ENCODE measurements around the gene CENPC. TPM values are rescaled to one million over a fixed set of nuclear protein-coding genes. Genes with fewer than 3 reads are reported as not detected.

Gene CENPC
- total and polyA plus RNA-seq, 2 experiments from 2014 or later = 21.6 to 24.5 TPM

GRCh38 chr4:67558493-67558892, 13.2 kb upstream of the CENPC start, which contains the start of gene STAP1:
TSS of gene STAP1 (plus strand) at chr4:67558727. CDS start at chr4:67558810, 83 bp downstream.
- Histone ChIP-seq H3K4me3 (no peak within 1 kb of the TSS), H2AFZ (no peak within 1 kb of the TSS), H3K4me2 (no peak within 1 kb of the TSS), H3K9me2 (ENCODE audit: insufficient read depth) (no peaks in the 10 kb centered on the region), H3F3A (replicated peaks; ENCODE audit: low read depth) (no peaks in the 10 kb centered on the region), H3K79me2 (replicated peaks; ENCODE audit: insufficient read depth) (no peaks in the 10 kb centered on the region), H4K20me1 (replicated peaks; ENCODE audit: insufficient read depth) (no peaks in the 10 kb centered on the region), H3K27me3 (ENCODE audit: insufficient read depth) (no peaks in the 10 kb centered on the region), H3K27ac (ENCODE audit: low read depth) (no peak within 1 kb of the TSS), H3K36me3 (ENCODE audit: insufficient read depth) (no peaks in the 10 kb centered on the region), H3K4me1 (ENCODE audit: insufficient read depth) (no peaks in the 10 kb centered on the region; the same call in 1 of the 2 replicates)
- TF ChIP-seq CTCF (conservative IDR thresholded peaks at IDR 0.05; ENCODE audit: low read depth in 2 of 2) (no peak), NANOG (IDR thresholded peaks at IDR 0.05; ENCODE audit: borderline replicate concordance) (no peak), ZNF114 (CRISPR knock-in tag; IDR thresholded peaks at IDR 0.05) (no peak), REST (IDR thresholded peaks at IDR 0.05; ENCODE audit: unreplicated experiment) (no peak), POLR2AphosphoS5 (IDR thresholded peaks at IDR 0.05; ENCODE audit: low read depth) (no peak), ZNF331 (CRISPR knock-in tag; IDR thresholded peaks at IDR 0.05; ENCODE audit: low read depth) (no peak), EZH2phosphoT487 (IDR thresholded peaks at IDR 0.05; ENCODE audit: unreplicated experiment) (no peak), JUNB (IDR thresholded peaks at IDR 0.05; ENCODE audit: unreplicated experiment) (no peak), CREB1 (CRISPR knock-in tag; IDR thresholded peaks at IDR 0.05; ENCODE audit: low read depth) (no peak), EZH2 (IDR thresholded peaks at IDR 0.05; ENCODE audit: low read depth, unreplicated experiment) (no peak), STAT1 (IDR thresholded peaks at IDR 0.05; ENCODE audit: unreplicated experiment) (no peak)
- TF ChIP-seq, protein P1, sequence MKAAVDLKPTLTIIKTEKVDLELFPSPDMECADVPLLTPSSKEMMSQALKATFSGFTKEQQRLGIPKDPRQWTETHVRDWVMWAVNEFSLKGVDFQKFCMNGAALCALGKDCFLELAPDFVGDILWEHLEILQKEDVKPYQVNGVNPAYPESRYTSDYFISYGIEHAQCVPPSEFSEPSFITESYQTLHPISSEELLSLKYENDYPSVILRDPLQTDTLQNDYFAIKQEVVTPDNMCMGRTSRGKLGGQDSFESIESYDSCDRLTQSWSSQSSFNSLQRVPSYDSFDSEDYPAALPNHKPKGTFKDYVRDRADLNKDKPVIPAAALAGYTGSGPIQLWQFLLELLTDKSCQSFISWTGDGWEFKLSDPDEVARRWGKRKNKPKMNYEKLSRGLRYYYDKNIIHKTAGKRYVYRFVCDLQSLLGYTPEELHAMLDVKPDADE (IDR thresholded peaks at IDR 0.05) = no peak
- TF ChIP-seq, protein P2, sequence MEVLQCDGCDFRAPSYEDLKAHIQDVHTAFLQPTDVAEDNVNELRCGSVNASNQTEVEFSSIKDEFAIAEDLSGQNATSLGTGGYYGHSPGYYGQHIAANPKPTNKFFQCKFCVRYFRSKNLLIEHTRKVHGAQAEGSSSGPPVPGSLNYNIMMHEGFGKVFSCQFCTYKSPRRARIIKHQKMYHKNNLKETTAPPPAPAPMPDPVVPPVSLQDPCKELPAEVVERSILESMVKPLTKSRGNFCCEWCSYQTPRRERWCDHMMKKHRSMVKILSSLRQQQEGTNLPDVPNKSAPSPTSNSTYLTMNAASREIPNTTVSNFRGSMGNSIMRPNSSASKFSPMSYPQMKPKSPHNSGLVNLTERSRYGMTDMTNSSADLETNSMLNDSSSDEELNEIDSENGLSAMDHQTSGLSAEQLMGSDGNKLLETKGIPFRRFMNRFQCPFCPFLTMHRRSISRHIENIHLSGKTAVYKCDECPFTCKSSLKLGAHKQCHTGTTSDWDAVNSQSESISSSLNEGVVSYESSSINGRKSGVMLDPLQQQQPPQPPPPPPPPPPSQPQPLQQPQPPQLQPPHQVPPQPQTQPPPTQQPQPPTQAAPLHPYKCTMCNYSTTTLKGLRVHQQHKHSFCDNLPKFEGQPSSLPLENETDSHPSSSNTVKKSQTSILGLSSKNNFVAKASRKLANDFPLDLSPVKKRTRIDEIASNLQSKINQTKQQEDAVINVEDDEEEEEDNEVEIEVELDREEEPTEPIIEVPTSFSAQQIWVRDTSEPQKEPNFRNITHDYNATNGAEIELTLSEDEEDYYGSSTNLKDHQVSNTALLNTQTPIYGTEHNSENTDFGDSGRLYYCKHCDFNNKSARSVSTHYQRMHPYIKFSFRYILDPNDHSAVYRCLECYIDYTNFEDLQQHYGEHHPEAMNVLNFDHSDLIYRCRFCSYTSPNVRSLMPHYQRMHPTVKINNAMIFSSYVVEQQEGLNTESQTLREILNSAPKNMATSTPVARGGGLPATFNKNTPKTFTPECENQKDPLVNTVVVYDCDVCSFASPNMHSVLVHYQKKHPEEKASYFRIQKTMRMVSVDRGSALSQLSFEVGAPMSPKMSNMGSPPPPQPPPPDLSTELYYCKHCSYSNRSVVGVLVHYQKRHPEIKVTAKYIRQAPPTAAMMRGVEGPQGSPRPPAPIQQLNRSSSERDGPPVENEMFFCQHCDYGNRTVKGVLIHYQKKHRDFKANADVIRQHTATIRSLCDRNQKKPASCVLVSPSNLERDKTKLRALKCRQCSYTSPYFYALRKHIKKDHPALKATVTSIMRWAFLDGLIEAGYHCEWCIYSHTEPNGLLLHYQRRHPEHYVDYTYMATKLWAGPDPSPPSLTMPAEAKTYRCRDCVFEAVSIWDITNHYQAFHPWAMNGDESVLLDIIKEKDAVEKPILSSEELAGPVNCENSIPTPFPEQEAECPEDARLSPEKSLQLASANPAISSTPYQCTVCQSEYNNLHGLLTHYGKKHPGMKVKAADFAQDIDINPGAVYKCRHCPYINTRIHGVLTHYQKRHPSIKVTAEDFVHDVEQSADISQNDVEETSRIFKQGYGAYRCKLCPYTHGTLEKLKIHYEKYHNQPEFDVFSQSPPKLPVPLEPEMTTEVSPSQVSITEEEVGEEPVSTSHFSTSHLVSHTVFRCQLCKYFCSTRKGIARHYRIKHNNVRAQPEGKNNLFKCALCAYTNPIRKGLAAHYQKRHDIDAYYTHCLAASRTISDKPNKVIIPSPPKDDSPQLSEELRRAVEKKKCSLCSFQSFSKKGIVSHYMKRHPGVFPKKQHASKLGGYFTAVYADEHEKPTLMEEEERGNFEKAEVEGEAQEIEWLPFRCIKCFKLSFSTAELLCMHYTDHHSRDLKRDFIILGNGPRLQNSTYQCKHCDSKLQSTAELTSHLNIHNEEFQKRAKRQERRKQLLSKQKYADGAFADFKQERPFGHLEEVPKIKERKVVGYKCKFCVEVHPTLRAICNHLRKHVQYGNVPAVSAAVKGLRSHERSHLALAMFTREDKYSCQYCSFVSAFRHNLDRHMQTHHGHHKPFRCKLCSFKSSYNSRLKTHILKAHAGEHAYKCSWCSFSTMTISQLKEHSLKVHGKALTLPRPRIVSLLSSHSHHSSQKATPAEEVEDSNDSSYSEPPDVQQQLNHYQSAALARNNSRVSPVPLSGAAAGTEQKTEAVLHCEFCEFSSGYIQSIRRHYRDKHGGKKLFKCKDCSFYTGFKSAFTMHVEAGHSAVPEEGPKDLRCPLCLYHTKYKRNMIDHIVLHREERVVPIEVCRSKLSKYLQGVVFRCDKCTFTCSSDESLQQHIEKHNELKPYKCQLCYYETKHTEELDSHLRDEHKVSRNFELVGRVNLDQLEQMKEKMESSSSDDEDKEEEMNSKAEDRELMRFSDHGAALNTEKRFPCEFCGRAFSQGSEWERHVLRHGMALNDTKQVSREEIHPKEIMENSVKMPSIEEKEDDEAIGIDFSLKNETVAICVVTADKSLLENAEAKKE (CRISPR knock-in tag; IDR thresholded peaks at IDR 0.05) = no peak
- no peak within 1 kb of the TSS for H3K4me3 Mint-ChIP-seq
- DNase-seq (ENCODE audit: low spot score) (no peak), ATAC-seq (no peak)
- H3K27me3 Mint-ChIP-seq (ENCODE audit: insufficient read depth, low read depth, poor library complexity) = peaks cover 3% of the 10 kb centered on the region
- H3K36me3 Mint-ChIP-seq (ENCODE audit: low read depth) = no peaks in the 10 kb centered on the region
- no peak within 1 kb of the TSS for H3K27ac Mint-ChIP-seq
- no peaks in the 10 kb centered on the region for H3K9me3 Mint-ChIP-seq
- H3K4me1 Mint-ChIP-seq = peaks cover 5% of the 10 kb centered on the region
